HCT116 (cell line): ENCODE results near the gene CPEB3. TPM values are rescaled to one million over a fixed set of nuclear protein-coding genes. Genes with fewer than 3 reads are reported as not detected.

ENCODE experiments used
- ATAC-seq: fragments of 200-7000 bp; cut with Tn5 transposase; 2 replicates; pipeline ENCODE4 v1.9.1; 2020; ENCODE audit warnings: mild to moderate bottlenecking, moderate library complexity
- BruUV-seq: library from RNA; stranded (reverse); fragments of 400-500 nt; replicated peaks from 2 replicates; lab custom pipeline; 2021; lab: Mats Ljungman, UMichigan
- CTCF ChIA-PET: fragments of 300-600 bp; sonication (Branson Sonifier 250); formaldehyde crosslinking; loops from one replicate; lab custom pipeline; 2021; ENCODE audit warnings: antibody characterized with exemption; lab: Charles Lee
- POLR2A ChIA-PET: fragments of 300-600, 350-600 bp; sonication (Branson Sonifier 250); formaldehyde crosslinking; loops from one replicate; lab custom pipeline; 2021; ENCODE audit warnings: antibody characterized with exemption; lab: Charles Lee
- RAD21 ChIA-PET, 2 experiments: fragments of 300-600 bp; sonication (Branson Sonifier 250); formaldehyde crosslinking; loops; one replicate each; lab custom pipeline; 2023; ENCODE audit warnings: low total read pairs in 2 of 2; ENCODE audit not compliant: uncharacterized antibody in 2 of 2, unreplicated experiment in 2 of 2, low non-redundant PET in 1 of 2; lab: Charles Lee
- DNase-seq: peaks from one replicate; pipeline ENCODE4 v3.0.0-alpha.2; 2010; ENCODE audit warnings: low read depth, low spot score
- H2AFZ ChIP-seq: fragments of 200-600 bp; shearing (Covaris generic), sonication (generic); 2 replicates; pipeline ENCODE4 v1.6.1; 2017; ENCODE audit warnings: low read depth, mixed run types, mixed read lengths, antibody characterized with exemption, low read length; ENCODE audit not compliant: poor library complexity, severe bottlenecking
- H3K27ac ChIP-seq: 2 replicates; pipeline ENCODE4 v1.5.1; 2012; ENCODE audit warnings: low read depth, low read length
- H3K27me3 ChIP-seq: fragments of 200-600 bp; sonication (generic); 2 replicates; pipeline ENCODE4 v1.6.1; 2016; ENCODE audit warnings: mixed run types, low read length, mixed read lengths; ENCODE audit not compliant: insufficient read depth
- H3K36me3 ChIP-seq, 2 experiments: fragments of 200-500 bp in 1 of 2; fragments of 200-600 bp in 1 of 2; sonication (Bioruptor generic) in 1 of 2; sonication (generic) in 1 of 2; 2 replicates each; pipeline versions ENCODE4 v1.5.1 to v1.6.1; 2014 to 2016; ENCODE audit warnings: low read length in 2 of 2, inconsistent platforms in 1 of 2, mixed read lengths in 1 of 2, mixed run types in 1 of 2; ENCODE audit not compliant: insufficient read depth in 2 of 2, control insufficient read depth in 1 of 2
- H3K4me1 ChIP-seq, 2 experiments: fragments of 200-600 bp in 1 of 2; sonication (generic) in 1 of 2; 2 replicates each; pipeline versions ENCODE4 v1.5.1 to v1.6.1; 2012 to 2017; ENCODE audit warnings: low read length in 2 of 2, inconsistent platforms in 1 of 2, mild to moderate bottlenecking in 1 of 2, mixed read lengths in 1 of 2, mixed run types in 1 of 2, moderate library complexity in 1 of 2; ENCODE audit not compliant: insufficient read depth in 2 of 2, control insufficient read depth in 1 of 2
- H3K4me2 ChIP-seq: fragments of 200-600 bp; sonication (generic); 2 replicates; pipeline ENCODE4 v1.6.1; 2017; ENCODE audit warnings: mixed run types, low read length, mixed read lengths
- H3K4me3 ChIP-seq, 2 experiments: fragments of 200-600 bp in 1 of 2; sonication (generic) in 1 of 2; replicated peaks in 1 of 2; 2 replicates each; pipeline ENCODE4 v1.5.1; 2011 to 2016; ENCODE audit warnings: low read length in 2 of 2, control low read depth in 1 of 2, low read depth in 1 of 2, mild to moderate bottlenecking in 1 of 2, mixed read lengths in 1 of 2, mixed run types in 1 of 2
- H3K79me2 ChIP-seq: fragments of 200-600 bp; sonication (generic); 2 replicates; pipeline ENCODE4 v1.6.1; 2017; ENCODE audit warnings: mild to moderate bottlenecking, mixed run types, low read length, moderate library complexity, mixed read lengths; ENCODE audit not compliant: insufficient read depth
- H3K9ac ChIP-seq: fragments of 200-600 bp; sonication (generic); 2 replicates; pipeline ENCODE4 v1.6.1; 2016; ENCODE audit warnings: low read length, mixed read lengths
- H3K9me2 ChIP-seq: fragments of 200-600 bp; sonication (generic), shearing (Covaris generic); 2 replicates; pipeline ENCODE4 v1.6.1; 2017; ENCODE audit warnings: mixed run types, mild to moderate bottlenecking, moderate library complexity; ENCODE audit not compliant: insufficient read depth
- H3K9me3 ChIP-seq, 2 experiments: fragments of 200-500 bp in 1 of 2; fragments of 200-600 bp in 1 of 2; sonication (Bioruptor generic) in 1 of 2; sonication (generic) in 1 of 2; 2 replicates each; pipeline ENCODE4 v1.6.1; 2014 to 2017; ENCODE audit warnings: low read length in 2 of 2, mixed read lengths in 2 of 2, inconsistent platforms in 1 of 2, low read depth in 1 of 2, mild to moderate bottlenecking in 1 of 2, mixed run types in 1 of 2, moderate library complexity in 1 of 2; ENCODE audit not compliant: control insufficient read depth in 1 of 2, insufficient read depth in 1 of 2
- H4K20me1 ChIP-seq: fragments of 200-600 bp; sonication (generic), shearing (Covaris generic); 2 replicates; pipeline ENCODE4 v1.6.1; 2017; ENCODE audit warnings: mixed run types, mild to moderate bottlenecking, moderate library complexity; ENCODE audit not compliant: insufficient read depth
- CBX3 ChIP-seq: IDR thresholded peaks from 2 replicates; pipeline ENCODE4 v1.6.1; 2012; ENCODE audit warnings: low read depth
- EZH2 ChIP-seq: fragments of 200-600 bp; sonication (generic); IDR thresholded peaks from 2 replicates; pipeline ENCODE4 v1.6.1; 2017; ENCODE audit warnings: antibody characterized with exemption, mixed run types
- EZH2phosphoT487 ChIP-seq: fragments of 200-600 bp; IDR thresholded peaks from 2 replicates; pipeline ENCODE4 v1.6.1; 2018; ENCODE audit warnings: antibody characterized with exemption, borderline replicate concordance
- FOSL1 ChIP-seq: IDR thresholded peaks from 2 replicates; pipeline ENCODE4 v1.6.1; 2012; ENCODE audit warnings: low read depth
- REST ChIP-seq: IDR thresholded peaks from 2 replicates; pipeline ENCODE4 v1.6.1; 2012; ENCODE audit warnings: low read depth
- SIN3A ChIP-seq: IDR thresholded peaks from 2 replicates; pipeline ENCODE4 v1.6.1; 2012; ENCODE audit warnings: low read depth
- SRF ChIP-seq: IDR thresholded peaks from 2 replicates; pipeline ENCODE4 v1.6.1; 2012; ENCODE audit warnings: low read depth
- ZNF274 ChIP-seq: fragments of 200-500 bp; sonication (Bioruptor generic); IDR thresholded peaks from 2 replicates; pipeline ENCODE4 v1.6.1; 2014; ENCODE audit warnings: mild to moderate bottlenecking, low read depth, low read length, inconsistent platforms
- intact Hi-C: fragments of 100-400 bp; cut with micrococcal nuclease; formaldehyde crosslinking; loops from 2 replicates; pipeline ENCODE4 v1.10.0; 2022
- total RNA-seq: library from RNA; stranded (reverse); gene quantifications from one replicate; pipeline ENCODE4 v1.2.1, GENCODE V29; 2021; ENCODE audit not compliant: unreplicated experiment
- TF ChIP-seq, protein P1 (sequence below): IDR thresholded peaks from 2 replicates; pipeline ENCODE4 v1.6.1; 2012

CPEB3 gene
- total RNA-seq, 1 experiment from 2014 or later = 3.0 TPM

GRCh38 chr10:92066386-92066785, 224.5 kb downstream of the CPEB3 start:
- Histone ChIP-seq H3K9me2 (no peaks in the 10 kb centered on the region), H3K27ac (no peak overlapping the region), H2AFZ (no peak overlapping the region), H3K9ac (no peak overlapping the region), H3K4me1 (no peaks in the 10 kb centered on the region), H3K27me3 (no peaks in the 10 kb centered on the region), H3K4me2 (no peak overlapping the region), H3K4me3 (no peak overlapping the region), H3K36me3 (no peaks in the 10 kb centered on the region), H3K9me3 (no peaks in the 10 kb centered on the region), H3K79me2 (no peaks in the 10 kb centered on the region), H4K20me1 (no peaks in the 10 kb centered on the region)
- no TSS peak for BruUV-seq
- DNase-seq = no peak
- ATAC-seq = no peak
- TF ChIP-seq EZH2 (no peak), FOSL1 (no peak), SRF (no peak), EZH2phosphoT487 (no peak), CBX3 (no peak), SIN3A (no peak), REST (no peak), ZNF274 (no peak)
- TF ChIP-seq, protein P1, sequence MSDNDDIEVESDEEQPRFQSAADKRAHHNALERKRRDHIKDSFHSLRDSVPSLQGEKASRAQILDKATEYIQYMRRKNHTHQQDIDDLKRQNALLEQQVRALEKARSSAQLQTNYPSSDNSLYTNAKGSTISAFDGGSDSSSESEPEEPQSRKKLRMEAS = no peak
- ChIA-PET RAD21 (no interaction called here), CTCF (no interaction called here), POLR2A (no interaction called here)
- intact Hi-C loops = no loop called here
